ENCODE results near the gene WDR5.

DNA sequence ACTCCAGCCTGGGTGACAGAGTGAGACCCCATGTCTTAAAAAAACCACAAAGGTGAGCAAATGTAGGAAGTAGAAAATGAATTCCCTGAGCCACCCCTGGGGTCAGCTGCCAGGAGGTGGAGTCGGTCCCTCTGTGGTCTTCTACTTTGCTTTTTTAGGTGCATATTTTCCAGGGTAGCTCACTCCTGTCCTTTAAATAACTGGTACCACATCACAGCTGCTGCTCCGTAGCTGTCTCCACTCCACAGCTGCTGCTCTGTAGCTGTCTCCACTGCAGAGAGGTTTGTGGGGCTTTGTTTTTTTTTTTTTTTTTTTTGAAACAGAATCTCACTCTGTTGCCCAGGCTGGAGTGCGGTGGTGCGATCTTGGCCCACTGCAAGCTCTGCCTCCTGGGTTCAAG lies 8.9 kb downstream of the WDR5 start:
- TF ChIP-seq SP1 (IDR thresholded peaks at IDR 0.05): no peak
- TF ChIP-seq FOXA1 (IDR thresholded peaks at IDR 0.05): no peak
- TF ChIP-seq FOXM1 (IDR thresholded peaks at IDR 0.05; ENCODE audit: borderline replicate concordance): no peak
- no peak for TF ChIP-seq BHLHE40 (IDR thresholded peaks at IDR 0.05; ENCODE audit: borderline replicate concordance)
- TF ChIP-seq LEF1 (IDR thresholded peaks at IDR 0.05; ENCODE audit: borderline replicate concordance): no peak
- TF ChIP-seq TARDBP (IDR thresholded peaks at IDR 0.05): no peak
- no peak for TF ChIP-seq L3MBTL2 (conservative IDR thresholded peaks at IDR 0.05)
- TF ChIP-seq ZNF384 (IDR thresholded peaks at IDR 0.05): no peak
- no peak for TF ChIP-seq FOXK2 (IDR thresholded peaks at IDR 0.05)
- TF ChIP-seq HDGF (IDR thresholded peaks at IDR 0.05; ENCODE audit: borderline replicate concordance): no peak
- TF ChIP-seq CTBP1 (IDR thresholded peaks at IDR 0.05; ENCODE audit: borderline replicate concordance): no peak
- TF ChIP-seq SUZ12 (IDR thresholded peaks at IDR 0.05): no peak
- no peak for TF ChIP-seq NFRKB (IDR thresholded peaks at IDR 0.05)

All from HEK293T (cell line).